ENCODE data around the gene SLC22A5.

SLC22A5 gene

GRCh38 chr5:132369474-132370180 lies at the start of gene SLC22A5:
Gene SLC22A5, plus strand, starts transcription at chr5:132369710. Its CDS starts 263 bp downstream, at chr5:132369973.
- TF ChIP-seq CTCF (IDR thresholded peaks at IDR 0.05): no peak
- Mint-ChIP-seq H3K27me3 (ENCODE audit: low read depth, poor library complexity) (peaks cover 41% of the 10 kb centered on the region), H3K36me3 (ENCODE audit: low read depth) (peaks cover 1% of the 10 kb centered on the region), H3K4me3 (peak within 1 kb of the TSS; percentile 82), H3K9me3 (no peaks in the 10 kb centered on the region), H3K4me1 (peaks cover 19% of the 10 kb centered on the region), H3K27ac (no peak within 1 kb of the TSS)
- peak; percentile 83 for DNase-seq

GRCh38 chr5:132319975-132320374 lies 49.5 kb upstream of the SLC22A5 start:
- H3K36me3 Mint-ChIP-seq (ENCODE audit: low read depth): no peaks in the 10 kb centered on the region
- peaks cover 23% of the 10 kb centered on the region for H3K4me1 Mint-ChIP-seq
- H3K27me3 Mint-ChIP-seq (ENCODE audit: low read depth, poor library complexity): no peaks in the 10 kb centered on the region
- no peak for DNase-seq
- H3K4me3 Mint-ChIP-seq: no peak overlapping the region
- no peak overlapping the region for H3K27ac Mint-ChIP-seq
- H3K9me3 Mint-ChIP-seq: no peaks in the 10 kb centered on the region
- TF ChIP-seq CTCF (IDR thresholded peaks at IDR 0.05): no peak

GRCh38 chr5:132321109-132321721 lies 48.3 kb upstream of the SLC22A5 start:
- no peak overlapping the region for H3K27ac Mint-ChIP-seq
- no peak for TF ChIP-seq CTCF (IDR thresholded peaks at IDR 0.05)
- no peak overlapping the region for H3K4me3 Mint-ChIP-seq
- H3K27me3 Mint-ChIP-seq (ENCODE audit: low read depth, poor library complexity): no peaks in the 10 kb centered on the region
- H3K4me1 Mint-ChIP-seq: peaks cover 31% of the 10 kb centered on the region
- no peak for DNase-seq
- no peaks in the 10 kb centered on the region for H3K9me3 Mint-ChIP-seq
- no peaks in the 10 kb centered on the region for H3K36me3 Mint-ChIP-seq (ENCODE audit: low read depth)

- Mint-ChIP-seq H3K36me3 (ENCODE audit: low read depth) (no peaks in the 10 kb centered on the region), H3K4me3 (no peak overlapping the region), H3K9me3 (no peaks in the 10 kb centered on the region), H3K27me3 (ENCODE audit: low read depth, poor library complexity) (no peaks in the 10 kb centered on the region), H3K4me1 (peaks cover 33% of the 10 kb centered on the region), H3K27ac (no peak overlapping the region)
- no peak for TF ChIP-seq CTCF (IDR thresholded peaks at IDR 0.05)
- peak; percentile 12 for DNase-seq
These were observed 47.2 kb upstream of the SLC22A5 start for GRCh38 chr5:132322266-132322665.

- Mint-ChIP-seq H3K36me3 (ENCODE audit: low read depth) (no peaks in the 10 kb centered on the region), H3K27me3 (ENCODE audit: low read depth, poor library complexity) (no peaks in the 10 kb centered on the region), H3K4me1 (peaks cover 32% of the 10 kb centered on the region), H3K4me3 (no peak overlapping the region), H3K27ac (no peak overlapping the region), H3K9me3 (no peaks in the 10 kb centered on the region)
- no peak for TF ChIP-seq CTCF (IDR thresholded peaks at IDR 0.05)
- no peak for DNase-seq
These were observed 46.3 kb upstream of the SLC22A5 start for GRCh38 chr5:132323202-132323601.

- peaks cover 25% of the 10 kb centered on the region for H3K4me1 Mint-ChIP-seq
- no peaks in the 10 kb centered on the region for H3K9me3 Mint-ChIP-seq
- TF ChIP-seq CTCF (IDR thresholded peaks at IDR 0.05): no peak
- no peak overlapping the region for H3K27ac Mint-ChIP-seq
- H3K4me3 Mint-ChIP-seq: no peak overlapping the region
- DNase-seq: peak; percentile 18
- H3K27me3 Mint-ChIP-seq (ENCODE audit: low read depth, poor library complexity): no peaks in the 10 kb centered on the region
- no peaks in the 10 kb centered on the region for H3K36me3 Mint-ChIP-seq (ENCODE audit: low read depth)
These were observed 43.8 kb upstream of the SLC22A5 start for GRCh38 chr5:132325691-132326090.

Measured in nephron progenitor cell (in vitro differentiated cells).